H1 (cell line): ENCODE data around the gene THUMPD2. TPM values are rescaled to one million over a fixed set of nuclear protein-coding genes. Genes with fewer than 3 reads are reported as not detected.

Source experiments
- CTCF ChIA-PET: fragments of 300-600 bp; sonication (Branson Sonifier 250); formaldehyde crosslinking; loops from one replicate; lab custom pipeline; 2021; ENCODE audit not compliant: partially characterized antibody; lab: Charles Lee
- POLR2A ChIA-PET: fragments of 300-600 bp; sonication (Branson Sonifier 250); formaldehyde crosslinking; loops from one replicate; lab custom pipeline; 2021; ENCODE audit warnings: inconsistent platforms; ENCODE audit not compliant: partially characterized antibody; lab: Charles Lee
- DNase-seq, 2 experiments: peaks; one replicate each; pipeline versions ENCODE4 v3.0.0 to v3.0.0-alpha.2; 2010 to 2022; ENCODE audit warnings: low spot score in 2 of 2, low read depth in 1 of 2, mixed read lengths in 1 of 2
- FAIRE-seq: peaks from 2 replicates; lab custom pipeline; 2011; peaks lifted over from hg19 to GRCh38; lab: Jason Lieb, UNC
- H2AFZ ChIP-seq: 2 replicates; pipeline ENCODE4 v1.8.1; 2012; ENCODE audit warnings: low read length, inconsistent platforms
- H2AK5ac ChIP-seq: 2 replicates; pipeline ENCODE4 v1.6.1; 2013; ENCODE audit warnings: low read depth, low read length
- H2BK120ac ChIP-seq: replicated peaks from 2 replicates; pipeline ENCODE3; 2013; ENCODE audit warnings: low read depth, low read length, inconsistent platforms
- H2BK12ac ChIP-seq: 2 replicates; pipeline ENCODE4 v1.6.1; 2013; ENCODE audit warnings: low read depth, low read length
- H2BK15ac ChIP-seq: 2 replicates; pipeline ENCODE4 v1.6.1; 2013; ENCODE audit warnings: low read length
- H2BK20ac ChIP-seq: 2 replicates; pipeline ENCODE4 v1.6.1; 2013; ENCODE audit warnings: low read length
- H2BK5ac ChIP-seq: 2 replicates; pipeline ENCODE4 v1.6.1; 2013; ENCODE audit warnings: low read depth, low read length
- H3K14ac ChIP-seq: 2 replicates; pipeline ENCODE4 v1.6.1; 2013; ENCODE audit warnings: inconsistent platforms; ENCODE audit not compliant: insufficient read length
- H3K18ac ChIP-seq: 2 replicates; pipeline ENCODE4 v1.6.1; 2013; ENCODE audit warnings: low read length; ENCODE audit errors: extremely low read depth
- H3K23ac ChIP-seq: 2 replicates; pipeline ENCODE4 v1.6.1; 2013; ENCODE audit warnings: inconsistent platforms; ENCODE audit not compliant: insufficient read length
- H3K23me2 ChIP-seq: 2 replicates; pipeline ENCODE4 v1.6.1; 2013; ENCODE audit warnings: low read depth, low read length
- H3K27ac ChIP-seq: 2 replicates; pipeline ENCODE4 v1.6.1; 2011; ENCODE audit warnings: low read depth, low read length, inconsistent platforms
- H3K27me3 ChIP-seq, 4 experiments: replicated peaks in 1 of 4; 1 replicate in 1 of 4; 2 replicates in 3 of 4; pipeline versions ENCODE4 v1.6.1 to v1.8.1; 2011 to 2013; ENCODE audit warnings: low read length in 3 of 4, mild to moderate bottlenecking in 3 of 4, inconsistent platforms in 2 of 4, mixed read lengths in 2 of 4, moderate library complexity in 1 of 4; ENCODE audit not compliant: control insufficient read depth in 3 of 4, insufficient read depth in 3 of 4; ENCODE audit errors: extremely low read depth in 1 of 4
- H3K36me3 ChIP-seq, 4 experiments: 2 replicates each; pipeline versions ENCODE4 v1.6.1 to v1.8.1; 2011 to 2013; ENCODE audit warnings: mild to moderate bottlenecking in 4 of 4, low read length in 3 of 4, moderate library complexity in 2 of 4, control low read depth in 1 of 4, inconsistent platforms in 1 of 4; ENCODE audit not compliant: insufficient read depth in 4 of 4, control insufficient read depth in 2 of 4
- H3K4ac ChIP-seq: replicated peaks from 2 replicates; pipeline ENCODE3; 2013; ENCODE audit warnings: low read length, low read depth, mixed read lengths, inconsistent platforms; ENCODE audit not compliant: insufficient read length
- H3K4me1 ChIP-seq, 4 experiments: replicated peaks in 1 of 4; 1 replicate in 1 of 4; 2 replicates in 3 of 4; pipeline versions ENCODE4 v1.6.1 to v1.8.1; 2011 to 2013; ENCODE audit warnings: low read length in 3 of 4, inconsistent platforms in 2 of 4, mixed read lengths in 1 of 4; ENCODE audit not compliant: insufficient read depth in 4 of 4, control insufficient read depth in 3 of 4
- H3K4me2 ChIP-seq, 2 experiments: 2 replicates each; pipeline versions ENCODE4 v1.6.1 to v1.8.1; 2011 to 2013; ENCODE audit warnings: low read depth in 2 of 2, low read length in 2 of 2, control low read depth in 1 of 2, inconsistent platforms in 1 of 2, mild to moderate bottlenecking in 1 of 2; ENCODE audit not compliant: insufficient read depth in 1 of 2
- H3K4me3 ChIP-seq, 4 experiments: fragments of 200-600, 300-600 bp in 1 of 4; sonication (generic), shearing (Covaris generic), sonication (Bioruptor Twin) in 1 of 4; 2 replicates each; pipeline versions ENCODE4 v1.5.1 to v1.8.1; 2011 to 2016; ENCODE audit warnings: low read length in 4 of 4, low read depth in 3 of 4, control low read depth in 2 of 4, inconsistent platforms in 2 of 4, mild to moderate bottlenecking in 2 of 4, mixed read lengths in 1 of 4, moderate library complexity in 1 of 4; ENCODE audit not compliant: insufficient read depth in 2 of 4; ENCODE audit errors: extremely low read depth in 1 of 4
- H3K56ac ChIP-seq: replicated peaks from 2 replicates; pipeline ENCODE3; 2013; ENCODE audit warnings: low read depth, mild to moderate bottlenecking, mixed read lengths, low read length, inconsistent platforms; ENCODE audit not compliant: insufficient read length
- H3K79me1 ChIP-seq: 2 replicates; pipeline ENCODE4 v1.6.1; 2013; ENCODE audit warnings: low read depth, low read length, control low read depth
- H3K79me2 ChIP-seq, 2 experiments: 2 replicates each; pipeline versions ENCODE4 v1.6.1 to v1.8.1; 2012 to 2013; ENCODE audit warnings: low read length in 2 of 2, mild to moderate bottlenecking in 2 of 2, inconsistent platforms in 1 of 2; ENCODE audit not compliant: insufficient read depth in 2 of 2, control insufficient read depth in 1 of 2
- H3K9ac ChIP-seq, 4 experiments: replicated peaks in 1 of 4; 1 replicate in 1 of 4; 2 replicates in 3 of 4; pipeline versions ENCODE4 v1.6.1 to v1.8.1; 2011 to 2013; ENCODE audit warnings: low read depth in 3 of 4, low read length in 3 of 4, control low read depth in 2 of 4, mild to moderate bottlenecking in 2 of 4, moderate library complexity in 2 of 4, inconsistent platforms in 1 of 4; ENCODE audit errors: extremely low read depth in 1 of 4
- H3K9me3 ChIP-seq, 2 experiments: 2 replicates each; pipeline versions ENCODE4 v1.6.1 to v1.8.1; 2012 to 2013; ENCODE audit warnings: mild to moderate bottlenecking in 2 of 2, moderate library complexity in 2 of 2, control low read depth in 1 of 2, inconsistent platforms in 1 of 2, low read depth in 1 of 2, low read length in 1 of 2, mixed read lengths in 1 of 2; ENCODE audit not compliant: insufficient read depth in 2 of 2
- H4K20me1 ChIP-seq, 2 experiments: replicated peaks in 1 of 2; 2 replicates each; pipeline versions ENCODE3 to v1.8.1; 2011 to 2013; ENCODE audit warnings: inconsistent platforms in 2 of 2, low read length in 2 of 2, mild to moderate bottlenecking in 1 of 2; ENCODE audit not compliant: insufficient read depth in 2 of 2, control insufficient read depth in 1 of 2
- H4K5ac ChIP-seq: 2 replicates; pipeline ENCODE4 v1.6.1; 2013; ENCODE audit warnings: low read length, low read depth, mixed read lengths, inconsistent platforms; ENCODE audit not compliant: insufficient read length
- H4K8ac ChIP-seq: 2 replicates; pipeline ENCODE4 v1.8.0; 2013; ENCODE audit warnings: mild to moderate bottlenecking, moderate library complexity, low read length, inconsistent platforms; ENCODE audit not compliant: insufficient read depth; ENCODE audit errors: extremely low read depth
- H4K91ac ChIP-seq: replicated peaks from 2 replicates; pipeline ENCODE3; 2013; ENCODE audit warnings: low read length, mixed read lengths, inconsistent platforms; ENCODE audit not compliant: insufficient read length
- NANOG ChIP-seq: IDR thresholded peaks from 2 replicates; pipeline ENCODE4 v1.6.1; 2011; ENCODE audit warnings: low read length, low read depth, mild to moderate bottlenecking, inconsistent platforms; ENCODE audit not compliant: insufficient read depth, poor library complexity, severe bottlenecking
- RAD21 ChIP-seq, 2 experiments: IDR thresholded peaks in 1 of 2; conservative IDR thresholded peaks in 1 of 2; 2 replicates each; pipeline ENCODE4 v1.6.1; 2011; ENCODE audit warnings: low read depth in 2 of 2, low read length in 2 of 2, improper control_type of control experiment in 1 of 2, inconsistent platforms in 1 of 2, mild to moderate bottlenecking in 1 of 2, moderate library complexity in 1 of 2
- polyA plus RNA-seq, 7 experiments: library from polyadenylated mRNA; depleted of rRNA in 3 of 7; stranded (reverse) in 5 of 7; unstranded in 2 of 7; fragments of >200 nt in 5 of 7; fragments of 200-250 nt in 2 of 7; gene quantifications; 1 replicate in 5 of 7; 2 replicates in 1 of 7; 4 replicates in 1 of 7; pipeline versions ENCODE4 v1.2.1 to v1.2.3, GENCODE V29; 2011 to 2013; ENCODE audit warnings: missing spikeins in 2 of 7, mixed read lengths in 2 of 7
- total RNA-seq: library from RNA; stranded (reverse); fragmentation: NEBNext Ultra II Directional; extraction: Animal tissue kit (Norgen Biotek cat#: 25700); gene quantifications from 2 replicates; pipeline ENCODE4 v1.2.1, GENCODE V29; 2021
- TF ChIP-seq, protein P1 (sequence below): IDR thresholded peaks from 2 replicates; pipeline ENCODE4 v1.6.1; 2012; ENCODE audit warnings: low read length, inconsistent platforms

The THUMPD2 gene
- total and polyA plus RNA-seq, 2 of the 8 experiments (the other 6 are each of a cell fraction or from before 2014, with no cell fraction given): 8.6 to 17.0 TPM

DNA sequence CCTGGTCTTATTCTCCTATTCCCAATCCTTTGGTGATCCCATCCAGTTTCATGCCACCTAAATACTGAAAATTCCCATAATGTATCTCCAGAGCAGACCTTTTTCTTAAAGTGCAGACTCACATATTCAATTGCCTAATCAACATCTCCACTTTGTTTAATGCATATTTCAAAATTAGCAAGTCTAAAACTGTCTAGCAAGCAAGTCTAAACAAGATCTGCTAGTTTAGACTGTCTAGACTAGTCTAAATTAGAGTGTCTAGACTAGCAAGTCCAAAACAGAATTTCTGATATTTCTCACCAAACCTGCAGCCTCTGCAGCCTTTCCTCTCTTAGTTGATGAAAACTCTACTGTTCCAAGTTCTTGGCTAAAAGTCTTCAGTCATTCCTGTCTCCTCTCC is 44.6 kb downstream of the THUMPD2 start:
- no peak overlapping the region for H2BK12ac ChIP-seq
- H3K4me3 ChIP-seq: no peak overlapping the region
- H4K8ac ChIP-seq: no peak overlapping the region
- no peak overlapping the region for H3K18ac ChIP-seq
- no peak overlapping the region for H3K27ac ChIP-seq
- no peak overlapping the region for H3K23ac ChIP-seq
- no peak overlapping the region for H3K4ac ChIP-seq
- FAIRE-seq (no peak), DNase-seq (no peak)
- H3K56ac ChIP-seq: no peak overlapping the region
- H4K5ac ChIP-seq: no peak overlapping the region
- no peak overlapping the region for H3K4me2 ChIP-seq
- TF ChIP-seq NANOG: no peak
- TF ChIP-seq RAD21 (IDR thresholded peaks at IDR 0.05 in 1 of 2, conservative IDR thresholded peaks at IDR 0.05 in 1 of 2; ENCODE audit: low read depth in 2 of 2, low read length in 2 of 2): no peak
- TF ChIP-seq, protein P1, sequence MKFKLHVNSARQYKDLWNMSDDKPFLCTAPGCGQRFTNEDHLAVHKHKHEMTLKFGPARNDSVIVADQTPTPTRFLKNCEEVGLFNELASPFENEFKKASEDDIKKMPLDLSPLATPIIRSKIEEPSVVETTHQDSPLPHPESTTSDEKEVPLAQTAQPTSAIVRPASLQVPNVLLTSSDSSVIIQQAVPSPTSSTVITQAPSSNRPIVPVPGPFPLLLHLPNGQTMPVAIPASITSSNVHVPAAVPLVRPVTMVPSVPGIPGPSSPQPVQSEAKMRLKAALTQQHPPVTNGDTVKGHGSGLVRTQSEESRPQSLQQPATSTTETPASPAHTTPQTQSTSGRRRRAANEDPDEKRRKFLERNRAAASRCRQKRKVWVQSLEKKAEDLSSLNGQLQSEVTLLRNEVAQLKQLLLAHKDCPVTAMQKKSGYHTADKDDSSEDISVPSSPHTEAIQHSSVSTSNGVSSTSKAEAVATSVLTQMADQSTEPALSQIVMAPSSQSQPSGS: no peak
- no peaks in the 10 kb centered on the region for H3K9me3 ChIP-seq
- H2AFZ ChIP-seq: no peak overlapping the region
- H3K79me2 ChIP-seq: peaks cover 0 to 12% of the 10 kb centered on the region in 2 experiments; a peak in 2 of 4 replicates
- H3K23me2 ChIP-seq: no peaks in the 10 kb centered on the region
- no peak overlapping the region for H2BK120ac ChIP-seq
- no peaks in the 10 kb centered on the region; the same call in 1 of the 2 replicates for H3K79me1 ChIP-seq
- peaks cover 6 to 10% (median 7%) of the 10 kb centered on the region in 4 experiments; a peak in 4 of 7 replicates for H3K4me1 ChIP-seq
- H3K14ac ChIP-seq: no peak overlapping the region
- H2BK20ac ChIP-seq: no peak overlapping the region
- peaks cover 0 to 8% of the 10 kb centered on the region in 2 experiments for H4K20me1 ChIP-seq
- CTCF ChIA-PET: interaction anchor here (0.6 to 8.2 kb wide), 4 partner anchors 11 to 180 kb away, joined by 3 to 109 read pairs (median 3); no protein-coding TSS in a partner anchor
- no peak overlapping the region for H4K91ac ChIP-seq
- H3K9ac ChIP-seq: no peak overlapping the region
- H2BK5ac ChIP-seq: no peak overlapping the region
- POLR2A ChIA-PET: interaction anchor here (0.8 kb wide), 1 partner anchor 9 kb away, joined by 3 read pairs; no protein-coding TSS in a partner anchor
- peaks cover 5 to 15% (median 13%) of the 10 kb centered on the region in 4 experiments; a peak in 5 of 8 replicates for H3K36me3 ChIP-seq
- H3K27me3 ChIP-seq: no peaks in the 10 kb centered on the region
- no peak overlapping the region for H2AK5ac ChIP-seq
- no peak overlapping the region for H2BK15ac ChIP-seq
